Esophagus (tissue), 2 donors: ENCODE data around the gene F10. TPM values are rescaled to one million over a fixed set of nuclear protein-coding genes. Genes with fewer than 3 reads are reported as not detected.

Experiments
- H3K27ac ChIP-seq, 2 donors: one replicate each; pipeline ENCODE4 v1.5.1; 2013; ENCODE audit warnings: low read depth in 2 of 2, mild to moderate bottlenecking in 2 of 2, inconsistent platforms in 1 of 2, low read length in 1 of 2, moderate library complexity in 1 of 2
- H3K27me3 ChIP-seq, 2 donors: one replicate each; pipeline ENCODE4 v1.6.1; 2013; ENCODE audit warnings: low read length in 2 of 2, control low read depth in 1 of 2, mild to moderate bottlenecking in 1 of 2; ENCODE audit not compliant: insufficient read depth in 2 of 2, control insufficient read depth in 1 of 2
- H3K36me3 ChIP-seq, 2 donors: one replicate each; pipeline ENCODE4 v1.6.1; 2013; ENCODE audit warnings: low read length in 1 of 2; ENCODE audit not compliant: control insufficient read depth in 2 of 2, insufficient read depth in 2 of 2
- H3K4me1 ChIP-seq, 2 donors: one replicate each; pipeline ENCODE4 v1.6.1; 2013; ENCODE audit warnings: low read length in 1 of 2; ENCODE audit not compliant: control insufficient read depth in 2 of 2, insufficient read depth in 2 of 2
- H3K4me3 ChIP-seq, 2 donors: one replicate each; pipeline ENCODE4 v1.5.1; 2013; ENCODE audit warnings: low read length in 2 of 2, mild to moderate bottlenecking in 2 of 2, low read depth in 1 of 2, moderate library complexity in 1 of 2
- H3K9me3 ChIP-seq, 2 donors: one replicate each; pipeline ENCODE4 v1.6.1; 2013; ENCODE audit warnings: mild to moderate bottlenecking in 2 of 2, low read depth in 1 of 2, low read length in 1 of 2, moderate library complexity in 1 of 2; ENCODE audit not compliant: control insufficient read depth in 2 of 2, insufficient read depth in 1 of 2
- WGBS, 2 donors: extraction: QIAGEN DNeasy Blood & Tissue Kit; methylation state at CpG; one replicate each; pipeline ENCODE4 v1.1.7; 2013; 5-methylcytosine and 5-hydroxymethylcytosine counted together
- polyA plus RNA-seq, 2 donors: library from polyadenylated mRNA; stranded (reverse); fragments of 200-250 nt; gene quantifications; one replicate each; pipeline ENCODE4 v1.2.3, GENCODE V29; 2013
- donor health status: healthy with polysubstance abuse.
- donor health status: Bipolar disorder and iron deficiency.

The F10 gene
- polyA plus RNA-seq, 2 donors, result 1.6 to 4.5 TPM

DNA sequence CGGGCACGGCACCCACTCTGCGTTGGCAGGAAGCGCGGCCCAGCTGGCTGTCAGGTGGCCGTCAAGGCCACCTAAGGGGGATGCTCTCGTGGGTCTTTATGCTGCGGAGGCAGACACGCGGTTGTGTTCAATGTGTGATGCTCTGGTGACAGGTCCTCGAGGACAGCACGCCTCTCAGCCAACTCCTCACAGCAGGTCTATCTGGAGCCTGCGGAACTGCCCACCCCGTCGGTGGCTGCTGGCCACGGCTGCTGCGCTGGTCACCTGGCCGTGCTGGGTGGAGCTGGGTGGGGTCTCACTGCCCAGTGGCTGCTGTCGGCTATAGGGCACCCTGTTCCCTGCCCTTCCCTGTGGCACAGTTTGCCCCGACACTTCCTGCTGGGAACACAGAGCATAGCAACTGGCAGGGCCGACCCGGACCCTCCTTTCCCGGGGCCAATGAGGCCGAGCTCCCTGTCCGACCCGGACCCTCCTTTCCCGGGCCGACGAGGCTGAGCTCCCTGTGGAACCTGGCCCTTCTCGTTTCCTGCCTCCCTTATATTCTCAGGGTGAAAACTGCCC lies 31.3 kb upstream of the F10 start:
- WGBS, 2 donors, result 87 to 90% methylated on average over 30 of the region's 30 CpGs
- H3K27me3 ChIP-seq, result no peaks in the 10 kb centered on the region
- H3K27ac ChIP-seq, result no peak overlapping the region
- H3K9me3 ChIP-seq, result no peaks in the 10 kb centered on the region
- no peaks in the 10 kb centered on the region for H3K4me1 ChIP-seq
- peaks cover 0 to 22% of the 10 kb centered on the region in 2 donors for H3K36me3 ChIP-seq
- H3K4me3 ChIP-seq, result no peak overlapping the region

DNA sequence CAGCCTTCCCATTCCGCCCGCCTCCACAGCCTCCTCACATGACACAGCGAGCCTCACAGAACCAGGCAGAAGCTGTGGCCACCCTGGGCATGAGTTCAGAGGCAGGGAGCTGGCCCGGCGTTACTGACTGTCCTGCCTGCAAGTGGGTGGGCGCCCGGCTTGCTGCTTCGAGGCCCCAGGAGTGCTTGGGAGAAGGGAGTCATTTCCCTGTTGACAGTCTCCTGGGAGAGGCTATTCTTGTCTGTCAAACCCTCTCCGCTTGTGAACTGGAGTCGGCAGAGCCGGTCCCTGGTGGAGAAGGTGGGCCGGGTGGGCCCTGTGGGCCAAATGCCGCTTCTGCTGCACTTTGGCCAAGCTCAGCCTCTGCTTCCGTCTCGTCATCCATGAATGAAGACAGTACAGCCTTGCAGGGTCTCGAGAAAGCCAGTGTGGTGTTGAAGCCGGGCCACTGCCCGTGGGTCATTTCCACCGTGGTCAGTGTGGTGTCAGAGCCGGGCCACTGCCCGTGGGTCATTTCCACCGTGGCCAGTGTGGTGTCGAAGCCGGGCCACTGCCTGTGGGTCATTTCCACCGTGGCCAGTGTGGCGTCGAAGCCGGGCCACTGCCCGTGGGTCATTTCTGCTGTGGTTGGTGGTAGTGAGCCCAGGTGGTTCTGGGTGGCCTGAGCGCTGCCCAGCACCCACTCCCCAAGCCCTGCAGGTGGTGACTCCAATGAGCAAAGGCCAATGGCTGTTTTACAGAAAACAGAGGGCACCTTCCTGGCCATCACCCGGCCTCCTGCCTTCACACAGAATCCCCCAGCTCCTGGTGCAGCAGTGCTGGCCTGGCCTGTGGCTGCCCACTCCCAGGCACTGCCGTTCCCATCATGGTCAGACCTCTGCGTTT lies 30.5 kb upstream of the F10 start:
- H3K27me3 ChIP-seq, result no peaks in the 10 kb centered on the region
- 89 to 90% methylated on average over 33 of the region's 33 CpGs for WGBS, 2 donors
- peaks cover 0 to 22% of the 10 kb centered on the region in 2 donors for H3K36me3 ChIP-seq
- no peak overlapping the region for H3K27ac ChIP-seq
- H3K9me3 ChIP-seq, result no peaks in the 10 kb centered on the region
- H3K4me3 ChIP-seq, result no peak overlapping the region
- H3K4me1 ChIP-seq, result no peaks in the 10 kb centered on the region

DNA sequence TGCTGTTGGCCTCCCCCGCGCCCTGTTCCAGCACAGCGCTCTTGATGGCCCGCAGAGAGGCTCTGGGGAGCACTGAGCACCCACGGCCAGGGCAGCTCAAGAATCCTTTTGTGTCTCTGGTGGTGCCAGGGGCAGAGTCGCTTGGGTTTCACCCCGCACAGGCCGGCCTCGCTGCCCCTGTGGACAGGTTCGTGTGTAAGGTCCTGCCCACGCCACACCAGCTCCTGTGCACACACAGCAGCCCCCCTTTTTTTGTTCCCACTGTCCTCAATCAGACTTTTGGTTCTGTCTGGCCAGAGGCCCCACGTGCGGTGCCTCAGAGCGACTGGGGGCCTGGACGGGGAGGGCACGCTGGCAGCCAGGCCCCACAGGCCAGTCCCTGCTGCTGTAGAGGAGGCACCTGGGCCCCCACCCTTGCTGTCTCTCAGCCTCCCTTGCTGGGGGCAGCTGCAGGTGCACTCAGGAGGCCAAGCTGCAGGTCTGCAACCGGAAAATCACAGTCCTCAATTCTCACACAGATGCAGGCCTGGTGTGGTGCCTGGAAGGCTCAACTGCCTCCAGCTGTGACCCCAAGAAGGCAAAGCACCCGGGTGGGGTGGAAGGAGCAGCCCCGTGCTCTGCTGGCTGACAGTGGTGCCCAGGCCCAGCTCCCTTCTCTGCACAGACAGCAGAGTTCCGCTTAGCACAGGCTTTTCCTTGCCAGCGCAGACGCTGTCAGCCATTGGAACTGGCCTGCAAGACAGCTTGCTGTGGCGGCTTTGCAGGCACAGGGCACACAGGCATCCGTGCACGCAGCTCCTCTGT lies 29.6 kb upstream of the F10 start:
- Histone ChIP-seq H3K9me3 (no peaks in the 10 kb centered on the region), H3K27ac (no peak overlapping the region), H3K4me3 (no peak overlapping the region), H3K4me1 (no peaks in the 10 kb centered on the region), H3K27me3 (no peaks in the 10 kb centered on the region), H3K36me3 (peaks cover 0 to 18% of the 10 kb centered on the region in 2 donors)
- WGBS, 2 donors, result 92 to 94% methylated on average over 25 of the region's 25 CpGs

DNA sequence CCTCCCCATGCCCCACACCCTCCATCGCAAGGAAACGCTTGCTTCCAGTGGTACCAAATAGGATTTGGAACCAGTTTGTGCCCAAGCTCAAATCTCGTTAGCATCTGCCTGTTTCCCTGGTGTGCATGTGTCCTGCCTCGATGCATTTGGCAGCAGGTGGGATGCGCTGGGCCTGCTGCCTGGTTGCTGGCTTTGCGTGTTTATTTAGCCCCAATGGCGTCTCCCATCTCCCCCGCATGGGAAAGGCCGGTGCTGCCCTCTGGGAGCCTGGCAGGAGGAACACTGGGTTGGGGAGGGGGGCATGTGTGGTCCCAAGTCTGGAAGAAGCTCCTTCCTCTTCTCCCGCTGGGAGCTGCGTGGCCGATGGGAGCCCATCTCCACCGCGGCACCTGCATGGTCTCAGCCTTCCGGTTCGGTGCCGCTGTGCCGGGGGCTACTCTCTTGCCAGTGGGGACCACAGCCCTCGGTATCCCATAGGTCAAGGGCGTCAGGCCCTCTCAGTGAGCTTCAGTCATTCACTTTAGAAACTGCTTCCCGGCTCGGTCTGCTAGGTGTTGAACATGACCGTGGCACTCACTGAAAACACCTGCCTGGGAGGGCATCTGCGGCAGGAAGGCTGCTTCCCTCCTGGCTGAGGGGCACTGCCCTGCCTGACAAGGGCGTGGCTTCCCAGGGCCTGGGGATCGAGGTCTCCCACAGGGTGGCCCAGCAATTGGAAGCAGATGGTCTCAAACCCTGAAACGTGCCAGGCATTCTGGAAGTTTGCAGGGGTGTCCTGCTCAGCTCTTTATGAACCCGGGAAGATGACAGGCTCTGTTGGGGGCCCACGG lies 28.8 kb upstream of the F10 start:
- 81 to 84% methylated on average over 28 to 29 of the region's 29 CpGs for WGBS, 2 donors

DNA sequence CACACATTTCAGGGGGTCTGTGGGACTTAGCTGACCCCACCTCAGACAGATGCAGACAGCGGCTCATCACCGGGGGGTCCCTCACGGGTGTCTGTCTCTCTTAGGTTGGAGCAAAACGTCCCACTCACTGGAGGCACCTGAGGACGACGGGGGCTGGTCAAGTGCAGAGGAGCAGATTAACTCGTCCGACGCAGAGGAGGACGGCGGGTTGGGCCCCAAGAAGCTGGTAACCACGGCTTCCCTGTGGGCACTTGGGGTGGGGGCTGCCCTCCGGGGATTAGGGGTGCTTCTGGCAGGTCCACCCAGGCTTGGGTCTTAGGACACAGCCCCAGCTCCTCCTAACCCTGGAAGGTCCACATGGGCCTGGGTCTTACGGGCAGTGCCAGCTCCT lies 28.2 kb upstream of the F10 start:
- Histone ChIP-seq H3K27ac (no peak overlapping the region), H3K4me1 (no peaks in the 10 kb centered on the region), H3K36me3 (peaks cover 0 to 14% of the 10 kb centered on the region in 2 donors), H3K27me3 (no peaks in the 10 kb centered on the region), H3K4me3 (no peak overlapping the region), H3K9me3 (no peaks in the 10 kb centered on the region)
- 88 to 89% methylated on average over 14 of the region's 14 CpGs for WGBS, 2 donors

More for the DNA sequence above, 28.8 kb upstream of the F10 start:
- no peaks in the 10 kb centered on the region for H3K4me1 ChIP-seq
- no peaks in the 10 kb centered on the region for H3K9me3 ChIP-seq
- H3K27ac ChIP-seq, result no peak overlapping the region
- H3K27me3 ChIP-seq, result no peaks in the 10 kb centered on the region
- no peak overlapping the region for H3K4me3 ChIP-seq
- peaks cover 0 to 14% of the 10 kb centered on the region in 2 donors for H3K36me3 ChIP-seq

DNA sequence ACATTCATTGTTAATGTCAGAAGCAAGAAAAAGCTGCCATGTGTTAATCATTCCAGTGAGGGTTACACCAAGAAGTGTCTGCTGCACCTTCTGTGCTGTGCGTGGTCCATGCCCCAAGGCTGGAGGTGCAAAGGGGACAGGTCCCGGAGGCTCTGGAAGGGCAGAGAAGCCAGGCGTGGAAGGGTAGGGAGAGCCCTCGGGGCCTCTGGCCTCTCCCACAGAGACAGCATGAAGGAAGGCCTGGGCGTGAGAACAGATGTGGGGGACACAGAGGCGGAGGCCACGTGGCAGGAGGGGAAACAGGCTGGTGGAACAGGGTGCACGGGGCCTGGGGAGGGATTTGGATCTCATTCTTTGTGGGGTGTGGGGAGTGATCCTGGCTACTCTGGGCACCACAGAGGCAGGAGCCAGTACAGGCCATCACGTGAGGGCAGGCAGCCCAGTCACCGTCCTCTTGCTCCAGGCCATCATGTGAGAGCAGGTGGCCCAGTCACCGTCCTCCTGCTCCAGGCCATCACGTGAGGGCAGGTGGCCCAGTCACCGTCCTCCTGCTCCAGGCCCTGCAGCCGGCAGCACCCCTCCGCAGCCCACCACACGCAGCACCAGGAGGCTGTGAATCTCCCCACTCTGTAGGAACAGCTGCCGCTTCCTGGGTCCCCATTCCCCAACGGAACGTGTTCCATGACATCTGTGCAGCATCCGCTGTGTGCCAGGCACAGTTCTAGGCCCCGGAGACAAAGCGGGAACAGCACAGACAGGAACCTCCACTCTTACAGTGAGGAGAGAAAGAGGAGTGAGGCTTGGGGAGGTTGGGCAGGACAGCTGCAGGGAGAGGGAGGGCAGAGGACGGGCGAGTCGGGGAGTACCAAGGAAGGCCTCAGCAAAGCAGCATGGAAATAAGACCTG lies 27.2 kb upstream of the F10 start:
- H3K27me3 ChIP-seq, result no peaks in the 10 kb centered on the region
- no peak overlapping the region for H3K27ac ChIP-seq
- WGBS, 2 donors, result 88 to 90% methylated on average over 25 of the region's 25 CpGs
- H3K4me1 ChIP-seq, result no peaks in the 10 kb centered on the region
- no peaks in the 10 kb centered on the region for H3K9me3 ChIP-seq
- H3K4me3 ChIP-seq, result no peak overlapping the region
- H3K36me3 ChIP-seq, result peaks cover 0 to 11% of the 10 kb centered on the region in 2 donors

DNA sequence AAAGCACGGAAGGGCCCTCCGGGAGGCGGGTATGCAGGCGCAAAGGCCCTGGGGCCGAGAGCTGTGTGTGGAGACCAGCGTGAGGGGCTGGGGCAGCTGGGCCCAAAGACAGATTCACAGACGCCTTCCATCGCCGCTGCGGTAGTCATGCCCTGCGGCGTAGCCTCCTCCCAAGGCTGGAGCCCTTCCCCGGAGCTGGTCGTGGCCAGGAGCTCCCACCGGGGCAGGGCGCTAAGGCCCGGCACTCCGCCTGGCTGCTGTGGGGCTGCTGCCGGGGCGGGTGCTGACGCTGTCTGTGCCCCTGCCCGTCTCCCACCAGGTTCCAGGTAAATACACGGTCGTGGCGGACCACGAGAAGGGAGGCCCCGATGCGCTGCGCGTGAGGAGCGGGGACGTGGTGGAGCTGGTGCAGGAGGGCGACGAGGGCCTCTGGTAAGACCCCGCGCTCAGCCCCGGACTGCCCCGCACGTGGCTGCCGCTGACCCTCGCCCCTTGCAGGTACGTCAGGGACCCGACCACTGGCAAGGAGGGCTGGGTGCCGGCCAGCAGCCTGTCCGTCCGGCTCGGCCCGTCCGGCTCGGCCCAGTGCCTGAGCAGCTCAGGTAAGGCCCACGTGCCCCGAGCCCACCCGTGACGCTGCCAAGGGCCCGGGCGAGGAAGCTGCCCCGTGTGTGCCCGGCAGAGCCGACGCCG lies 26.4 kb upstream of the F10 start:
- WGBS, 2 donors, result 93 to 94% methylated on average over 55 to 61 of the region's 61 CpGs
- Histone ChIP-seq H3K27me3 (no peaks in the 10 kb centered on the region), H3K27ac (no peak overlapping the region)

DNA sequence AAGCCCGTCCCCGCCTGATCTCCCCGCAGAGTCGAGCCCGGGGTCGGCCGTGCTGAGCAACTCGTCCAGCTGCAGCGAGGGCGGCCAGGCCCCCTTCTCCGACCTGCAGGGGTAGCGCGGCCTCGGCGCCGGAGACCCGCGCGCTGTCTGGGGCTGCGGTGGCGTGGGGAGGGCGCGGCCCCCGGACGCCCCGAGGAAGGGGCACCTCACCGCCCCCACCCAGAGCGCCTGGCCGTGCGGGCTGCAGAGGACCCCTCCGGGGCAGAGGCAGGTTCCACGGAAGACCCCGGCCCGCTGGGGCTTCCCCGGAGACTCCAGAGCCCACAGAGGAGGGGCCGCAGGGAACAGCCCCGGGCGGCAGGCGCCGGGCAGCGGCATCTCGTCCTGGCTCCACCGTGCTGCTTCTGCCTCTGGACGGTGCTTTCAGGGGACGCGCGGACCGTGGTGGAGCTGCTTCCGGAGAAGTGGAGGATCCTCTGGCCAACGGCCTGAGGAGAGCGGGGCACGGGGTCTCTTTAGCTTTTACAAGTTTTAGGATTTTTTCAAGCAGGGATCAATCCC lies 25.8 kb upstream of the F10 start:
- Histone ChIP-seq H3K4me1 (no peaks in the 10 kb centered on the region), H3K27ac (no peak overlapping the region), H3K4me3 (no peak overlapping the region), H3K9me3 (no peaks in the 10 kb centered on the region), H3K36me3 (peaks cover 0 to 3% of the 10 kb centered on the region in 2 donors), H3K27me3 (no peaks in the 10 kb centered on the region)
- 94 to 95% methylated on average over 44 to 52 of the region's 52 CpGs for WGBS, 2 donors

More for the DNA sequence above, 26.4 kb upstream of the F10 start:
- H3K36me3 ChIP-seq, result peaks cover 0 to 5% of the 10 kb centered on the region in 2 donors
- no peaks in the 10 kb centered on the region for H3K9me3 ChIP-seq
- H3K4me1 ChIP-seq, result no peaks in the 10 kb centered on the region
- H3K4me3 ChIP-seq, result no peak overlapping the region
